ENCODE data around the gene EGFR. TPM values are rescaled to one million over a fixed set of nuclear protein-coding genes. Genes with fewer than 3 reads are reported as not detected.

Gene EGFR
- total and polyA plus RNA-seq, 2 experiments from 2014 or later, result 0.51 to 0.57 TPM

DNA sequence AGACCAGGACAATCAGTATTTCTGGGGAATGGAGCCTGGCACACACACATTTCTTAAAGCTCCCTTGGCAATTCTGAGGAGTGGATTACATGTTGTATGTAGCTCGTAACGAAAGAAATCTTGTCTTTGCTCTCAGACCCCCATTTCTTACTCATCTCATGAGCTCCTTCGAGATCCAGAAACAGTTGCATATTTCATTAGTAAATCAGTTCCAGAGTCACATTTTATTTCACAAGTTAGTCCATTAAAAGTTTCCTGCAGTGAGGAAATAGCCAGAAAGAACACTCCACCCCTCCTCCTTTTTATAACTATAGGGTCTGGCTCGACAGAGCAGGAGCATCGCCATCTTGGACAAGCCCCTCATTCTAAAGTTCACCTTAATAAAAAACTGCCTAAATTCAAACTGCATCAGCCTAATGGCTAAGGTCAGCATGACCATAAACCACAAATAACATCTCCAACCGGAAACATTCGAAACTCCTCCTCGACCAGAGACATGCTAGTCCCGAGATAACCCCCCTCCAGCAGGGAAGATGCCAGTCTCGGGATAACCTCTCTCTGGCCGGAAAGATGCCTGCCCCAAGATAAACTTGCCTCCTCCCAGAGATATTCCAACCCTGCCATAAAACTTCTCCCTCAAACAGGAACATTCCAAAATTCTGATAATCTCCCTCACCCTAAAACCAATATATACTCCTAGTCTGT, 7.4 kb downstream of the EGFR start:
- Histone ChIP-seq H3K4me3 (no peak overlapping the region), H3K36me3 (no peaks in the 10 kb centered on the region), H3K27ac (no peak overlapping the region), H3K9me3 (ENCODE audit: low read depth) (no peaks in the 10 kb centered on the region), H3K4me1 (ENCODE audit: low read depth) (no peaks in the 10 kb centered on the region), H3K27me3 (peaks cover 40% of the 10 kb centered on the region)
- TF ChIP-seq, protein P1, sequence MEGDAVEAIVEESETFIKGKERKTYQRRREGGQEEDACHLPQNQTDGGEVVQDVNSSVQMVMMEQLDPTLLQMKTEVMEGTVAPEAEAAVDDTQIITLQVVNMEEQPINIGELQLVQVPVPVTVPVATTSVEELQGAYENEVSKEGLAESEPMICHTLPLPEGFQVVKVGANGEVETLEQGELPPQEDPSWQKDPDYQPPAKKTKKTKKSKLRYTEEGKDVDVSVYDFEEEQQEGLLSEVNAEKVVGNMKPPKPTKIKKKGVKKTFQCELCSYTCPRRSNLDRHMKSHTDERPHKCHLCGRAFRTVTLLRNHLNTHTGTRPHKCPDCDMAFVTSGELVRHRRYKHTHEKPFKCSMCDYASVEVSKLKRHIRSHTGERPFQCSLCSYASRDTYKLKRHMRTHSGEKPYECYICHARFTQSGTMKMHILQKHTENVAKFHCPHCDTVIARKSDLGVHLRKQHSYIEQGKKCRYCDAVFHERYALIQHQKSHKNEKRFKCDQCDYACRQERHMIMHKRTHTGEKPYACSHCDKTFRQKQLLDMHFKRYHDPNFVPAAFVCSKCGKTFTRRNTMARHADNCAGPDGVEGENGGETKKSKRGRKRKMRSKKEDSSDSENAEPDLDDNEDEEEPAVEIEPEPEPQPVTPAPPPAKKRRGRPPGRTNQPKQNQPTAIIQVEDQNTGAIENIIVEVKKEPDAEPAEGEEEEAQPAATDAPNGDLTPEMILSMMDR (IDR thresholded peaks at IDR 0.05; ENCODE audit: low read depth, low read length), result no peak
- no peak for DNase-seq (ENCODE audit: low read depth in 1 of 2, low spot score in 1 of 2)

DNA sequence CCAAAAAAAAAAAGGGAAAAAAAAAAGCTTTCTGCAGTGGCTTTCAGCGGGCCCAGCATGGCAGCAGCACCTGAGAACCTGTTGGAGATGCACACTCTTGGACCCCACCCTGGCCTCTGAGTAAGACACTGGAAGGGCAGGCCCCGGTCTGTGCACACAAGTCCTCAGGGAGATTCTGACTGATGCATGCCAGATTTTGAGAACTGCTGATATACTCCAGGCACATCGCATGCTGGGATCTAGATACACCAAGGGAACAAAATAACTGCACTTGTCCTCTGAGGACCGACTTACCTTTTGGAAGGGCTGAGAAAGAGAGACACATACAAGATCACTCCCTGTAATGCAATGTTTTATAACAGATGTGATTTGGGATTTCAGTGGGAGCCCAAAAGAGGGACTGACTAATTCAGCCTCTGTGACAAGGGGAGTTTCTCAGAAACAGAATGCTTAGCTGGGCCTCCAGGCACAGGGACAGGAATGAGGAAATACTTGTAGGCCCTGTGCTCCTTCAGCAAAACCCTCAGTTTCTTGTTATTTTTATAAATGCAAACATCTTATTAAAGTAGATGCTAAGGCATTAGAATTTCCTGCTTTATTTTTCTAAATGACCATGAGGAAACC, 8.2 kb downstream of the EGFR start:
- Histone ChIP-seq H3K4me1 (ENCODE audit: low read depth) (no peaks in the 10 kb centered on the region), H3K27me3 (peaks cover 33% of the 10 kb centered on the region), H3K36me3 (no peaks in the 10 kb centered on the region), H3K9me3 (ENCODE audit: low read depth) (no peaks in the 10 kb centered on the region), H3K4me3 (no peak overlapping the region), H3K27ac (no peak overlapping the region)
- DNase-seq (ENCODE audit: low read depth in 1 of 2, low spot score in 1 of 2), result peak in 1 of 2 donors; percentile 33
- TF ChIP-seq, protein P1 (IDR thresholded peaks at IDR 0.05; ENCODE audit: low read depth, low read length), result no peak

DNA sequence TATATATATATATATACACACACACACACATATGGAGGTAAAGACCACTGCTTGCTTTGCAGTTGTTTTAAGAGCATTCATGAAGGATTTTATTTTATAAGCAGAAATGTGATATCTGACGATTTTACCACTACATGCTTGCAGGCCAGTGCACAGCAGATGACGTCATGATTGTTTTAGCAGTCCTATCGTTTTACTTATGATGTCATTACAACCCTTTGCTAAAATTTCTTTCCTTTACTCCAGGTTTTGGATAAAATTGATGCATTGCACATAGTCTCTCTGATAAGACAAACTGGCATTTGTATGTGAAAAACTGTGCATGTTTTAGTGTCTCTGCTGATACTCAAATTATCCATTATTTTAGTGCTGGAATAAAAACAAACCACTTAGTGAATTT, 9.2 kb downstream of the EGFR start:
- Histone ChIP-seq H3K36me3 (no peaks in the 10 kb centered on the region), H3K27me3 (peaks cover 22% of the 10 kb centered on the region), H3K4me3 (no peak overlapping the region), H3K9me3 (ENCODE audit: low read depth) (no peaks in the 10 kb centered on the region), H3K27ac (no peak overlapping the region), H3K4me1 (ENCODE audit: low read depth) (no peaks in the 10 kb centered on the region)
- peak in 1 of 2 donors; percentile 38 for DNase-seq (ENCODE audit: low read depth in 1 of 2, low spot score in 1 of 2)
- TF ChIP-seq, protein P1 (IDR thresholded peaks at IDR 0.05; ENCODE audit: low read depth, low read length), result no peak

DNA sequence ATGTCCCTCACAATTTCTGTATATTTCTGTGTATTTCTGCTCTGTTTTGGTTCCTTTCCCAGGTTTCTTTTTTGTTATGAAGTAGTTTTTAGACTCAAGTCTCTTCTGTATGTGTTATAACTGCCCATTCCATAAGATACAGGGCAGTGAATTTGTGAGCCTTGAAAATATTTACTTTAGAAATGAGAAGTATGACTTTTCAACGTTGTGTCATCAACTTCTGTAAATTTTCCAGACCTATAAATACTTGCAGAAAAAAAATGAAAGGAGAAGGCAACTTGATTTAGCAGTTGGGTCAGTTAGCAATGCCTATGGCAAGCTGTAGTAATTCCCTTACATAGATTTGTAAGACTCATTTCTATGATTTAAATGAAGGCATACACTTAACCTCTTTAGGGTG, 11.5 kb downstream of the EGFR start:
- H3K9me3 ChIP-seq (ENCODE audit: low read depth), result no peaks in the 10 kb centered on the region
- H3K4me3 ChIP-seq, result no peak overlapping the region
- H3K27ac ChIP-seq, result no peak overlapping the region
- no peaks in the 10 kb centered on the region for H3K4me1 ChIP-seq (ENCODE audit: low read depth)
- H3K36me3 ChIP-seq, result no peaks in the 10 kb centered on the region
- no peak for DNase-seq (ENCODE audit: low read depth in 1 of 2, low spot score in 1 of 2)
- H3K27me3 ChIP-seq, result peaks cover 3% of the 10 kb centered on the region
- TF ChIP-seq, protein P1 (IDR thresholded peaks at IDR 0.05; ENCODE audit: low read depth, low read length), result no peak

DNA sequence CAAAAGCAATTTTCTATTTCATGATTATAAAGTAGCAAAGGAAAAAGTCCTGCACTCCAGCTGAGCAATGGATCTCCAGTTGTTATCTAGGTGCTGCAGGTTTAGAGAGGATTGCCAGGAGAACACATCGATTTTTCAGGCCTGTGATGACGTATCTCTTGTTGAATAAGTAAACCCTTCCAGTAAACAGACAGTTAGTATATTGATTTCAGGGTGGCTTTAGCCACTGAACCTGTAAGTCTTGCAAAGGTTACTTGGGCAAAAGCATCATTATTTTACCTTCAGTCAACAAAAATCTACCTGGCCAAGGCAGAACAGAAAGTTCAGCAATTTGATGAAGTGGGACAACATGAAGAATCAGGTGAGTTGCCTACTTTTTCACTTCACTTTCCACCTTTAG, 12.3 kb downstream of the EGFR start:
- H3K4me1 ChIP-seq (ENCODE audit: low read depth), result no peaks in the 10 kb centered on the region
- H3K36me3 ChIP-seq, result no peaks in the 10 kb centered on the region
- DNase-seq (ENCODE audit: low read depth in 1 of 2, low spot score in 1 of 2), result no peak
- no peak overlapping the region for H3K27ac ChIP-seq
- TF ChIP-seq, protein P1 (IDR thresholded peaks at IDR 0.05; ENCODE audit: low read depth, low read length), result no peak
- no peaks in the 10 kb centered on the region for H3K9me3 ChIP-seq (ENCODE audit: low read depth)
- no peaks in the 10 kb centered on the region for H3K27me3 ChIP-seq
- H3K4me3 ChIP-seq, result no peak overlapping the region

All from cardiac muscle cell (in vitro differentiated cells and primary cell).